Amniotic epithelial cell (primary cell): Measurements from ENCODE around the gene SYPL2.
A peak's percentile ranks its signal among the peaks of the same experiment; 100 is the strongest.

Experiments
- DNase-seq: peaks from one replicate; pipeline ENCODE4 v3.0.0-alpha.2; 2010; ENCODE audit warnings: low read depth

SYPL2 gene

DNA sequence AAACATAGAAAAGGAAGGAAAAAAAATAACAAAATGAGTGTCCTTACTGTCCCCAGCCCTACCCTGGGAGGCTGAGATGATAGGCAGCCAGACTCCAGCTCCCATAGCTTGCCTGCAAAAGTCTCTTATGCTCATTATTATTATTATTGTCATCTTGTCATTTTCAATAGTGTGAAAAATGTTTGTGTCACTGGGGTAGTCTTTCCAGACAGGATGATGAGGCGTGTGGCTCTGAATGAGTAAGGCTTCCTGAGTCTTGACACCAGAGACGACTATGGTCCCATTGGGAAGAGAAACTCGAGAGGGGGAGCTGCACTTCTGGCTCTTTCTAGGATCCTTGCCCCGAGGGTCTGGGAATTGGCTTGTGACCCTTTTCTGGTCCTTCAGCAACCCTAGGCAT is 26.4 kb downstream of the SYPL2 start:
- no peak for DNase-seq

- DNase-seq = no peak
Observed at GRCh38 chr1:109493227-109493626, 26.9 kb downstream of the SYPL2 start.

DNA sequence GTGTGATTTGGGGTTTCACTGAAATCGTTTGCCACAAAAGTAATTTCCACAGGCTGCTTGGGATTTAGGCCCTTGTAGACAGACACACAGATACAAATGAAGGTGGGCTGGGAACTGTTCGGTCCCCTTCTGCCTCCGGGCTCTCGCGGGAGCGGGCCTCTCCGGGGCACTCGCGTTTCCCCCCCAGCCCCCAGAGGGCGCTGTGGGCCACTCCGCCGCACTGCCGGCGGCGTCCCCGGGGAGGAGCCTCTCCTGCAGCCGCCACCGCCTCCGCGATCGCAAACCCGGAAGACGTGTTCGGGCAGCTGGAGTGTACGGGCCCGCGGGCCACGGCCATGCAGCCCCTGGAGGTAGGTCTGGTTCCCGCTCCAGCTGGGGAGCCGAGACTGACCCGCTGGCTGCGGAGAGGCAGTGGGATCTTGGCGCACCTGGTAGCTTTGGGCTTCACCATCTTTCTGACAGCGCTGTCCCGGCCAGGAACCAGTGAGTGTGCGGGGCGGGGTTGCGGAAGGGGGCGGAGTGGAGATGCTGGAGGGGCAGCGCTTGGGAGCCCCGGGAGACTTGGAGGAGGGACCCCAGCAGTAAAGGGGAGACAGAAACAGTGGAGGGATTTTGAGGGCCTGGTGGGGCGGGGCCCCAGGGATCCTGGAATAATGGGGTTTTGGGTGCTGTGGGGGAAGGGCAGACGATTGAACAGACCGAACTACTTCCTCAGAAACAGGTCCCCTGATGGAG is 27.6 kb downstream of the SYPL2 start, which contains the start of gene CYB561D1:
TSS of gene CYB561D1 (plus strand) at position 290 of the 735 bp plus-strand sequence. CDS start at position 336, 46 bp downstream.
- peak; percentile 68 for DNase-seq

GRCh38 chr1:109495738-109496137 is 29.4 kb downstream of the SYPL2 start:
- DNase-seq = no peak

DNA sequence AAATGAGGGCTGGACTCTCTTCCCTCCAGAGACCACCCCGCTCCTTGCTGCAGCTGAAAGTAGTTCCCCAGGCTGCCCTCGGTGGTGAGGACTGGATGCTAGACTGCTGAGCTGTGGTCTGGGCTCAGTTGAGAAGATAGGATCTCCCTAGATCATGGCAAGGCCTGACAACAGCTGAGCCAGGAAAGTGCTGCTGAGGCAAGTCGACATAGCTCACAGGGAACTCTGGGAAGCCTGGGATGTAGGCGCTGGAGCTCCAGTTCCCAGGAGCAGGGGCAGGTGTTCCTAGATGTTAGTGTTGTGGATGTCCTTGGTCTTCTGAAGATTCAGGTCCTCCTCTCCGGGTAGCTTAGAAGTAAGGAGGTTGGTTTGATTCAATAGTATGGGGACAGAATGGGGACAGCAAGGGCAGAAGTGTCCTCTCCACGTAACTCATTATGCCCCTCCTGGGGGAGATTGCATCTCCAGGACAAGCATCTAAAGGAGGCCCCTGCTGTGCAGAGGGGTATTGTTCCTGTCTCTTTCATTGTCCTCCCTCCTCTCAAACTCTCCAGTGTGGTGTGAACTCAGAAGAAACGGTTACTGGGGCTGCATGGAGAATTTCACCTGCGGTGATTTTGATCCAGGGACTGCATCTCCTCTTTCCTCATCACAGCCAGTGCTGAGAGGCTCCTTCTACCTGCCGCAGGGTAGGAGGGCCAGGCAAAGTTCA is 31.3 kb downstream of the SYPL2 start:
- no peak for DNase-seq

- DNase-seq = peak; percentile 27
Observed at GRCh38 chr1:109498161-109498801, 31.9 kb downstream of the SYPL2 start.

DNA sequence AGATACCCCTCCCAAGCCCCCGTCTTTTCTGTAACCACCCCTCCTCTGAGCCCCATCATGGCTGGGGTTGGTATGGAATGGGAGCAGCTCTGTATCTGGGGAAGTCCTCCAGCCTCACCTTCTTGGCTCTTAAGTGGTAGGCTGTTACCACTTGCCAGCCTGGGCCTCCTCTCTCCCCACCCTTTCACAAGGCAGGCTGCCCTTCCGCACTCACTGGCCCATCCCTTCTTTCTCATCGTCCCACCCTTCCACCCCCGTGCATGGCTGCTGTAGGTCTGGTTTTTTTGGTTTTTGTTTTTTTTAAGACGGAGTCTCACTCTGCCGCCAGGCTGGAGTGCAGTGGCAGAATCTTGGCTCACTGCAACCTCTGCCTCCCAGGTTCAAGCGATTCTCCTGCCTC is 32.7 kb downstream of the SYPL2 start:
- no peak for DNase-seq

DNA sequence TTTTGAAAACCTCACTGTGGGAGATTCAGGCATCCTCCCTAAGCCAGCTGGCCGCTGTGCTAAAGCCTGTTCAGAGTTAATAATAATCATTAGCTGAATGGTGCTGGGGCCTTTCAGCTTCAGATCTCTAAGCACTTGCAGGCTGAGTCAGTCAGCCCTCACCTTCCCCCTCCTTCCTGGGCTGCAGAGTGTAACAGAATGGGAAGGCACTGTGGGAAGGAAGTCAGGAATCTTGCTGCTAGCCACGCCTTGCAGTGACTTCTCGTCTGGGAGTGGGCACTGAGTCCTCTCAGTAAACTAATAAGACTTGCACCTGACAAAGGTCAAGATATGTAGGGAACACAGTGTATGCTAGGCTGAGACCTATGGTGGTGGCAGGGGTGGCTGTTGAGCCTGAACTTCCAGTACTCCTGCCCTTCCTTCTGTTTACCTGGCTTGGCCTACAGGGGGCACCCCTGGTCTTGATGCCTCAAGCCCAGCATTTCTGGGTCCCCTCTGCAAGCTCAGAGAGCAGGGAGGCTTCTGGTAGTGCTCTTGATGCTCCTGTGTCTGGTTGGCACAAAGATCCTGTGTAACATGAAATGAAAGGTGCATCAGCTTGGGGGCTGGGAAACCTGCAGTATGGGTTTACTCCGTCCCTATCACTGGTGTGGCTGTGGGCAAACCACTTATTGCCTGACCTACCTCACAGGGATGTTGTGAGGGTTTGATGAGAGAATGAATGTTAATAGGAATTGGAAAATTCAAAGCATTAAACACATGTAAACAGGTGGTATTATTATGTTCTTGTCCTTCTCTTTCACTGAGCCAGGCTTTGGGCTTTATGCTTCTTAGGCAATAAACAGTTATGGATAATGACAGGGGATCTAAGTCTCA is 33.6 kb downstream of the SYPL2 start:
- DNase-seq = peak; percentile 46

- peak; percentile 29 for DNase-seq
Observed at GRCh38 chr1:109500941-109501381, 34.6 kb downstream of the SYPL2 start.

DNA sequence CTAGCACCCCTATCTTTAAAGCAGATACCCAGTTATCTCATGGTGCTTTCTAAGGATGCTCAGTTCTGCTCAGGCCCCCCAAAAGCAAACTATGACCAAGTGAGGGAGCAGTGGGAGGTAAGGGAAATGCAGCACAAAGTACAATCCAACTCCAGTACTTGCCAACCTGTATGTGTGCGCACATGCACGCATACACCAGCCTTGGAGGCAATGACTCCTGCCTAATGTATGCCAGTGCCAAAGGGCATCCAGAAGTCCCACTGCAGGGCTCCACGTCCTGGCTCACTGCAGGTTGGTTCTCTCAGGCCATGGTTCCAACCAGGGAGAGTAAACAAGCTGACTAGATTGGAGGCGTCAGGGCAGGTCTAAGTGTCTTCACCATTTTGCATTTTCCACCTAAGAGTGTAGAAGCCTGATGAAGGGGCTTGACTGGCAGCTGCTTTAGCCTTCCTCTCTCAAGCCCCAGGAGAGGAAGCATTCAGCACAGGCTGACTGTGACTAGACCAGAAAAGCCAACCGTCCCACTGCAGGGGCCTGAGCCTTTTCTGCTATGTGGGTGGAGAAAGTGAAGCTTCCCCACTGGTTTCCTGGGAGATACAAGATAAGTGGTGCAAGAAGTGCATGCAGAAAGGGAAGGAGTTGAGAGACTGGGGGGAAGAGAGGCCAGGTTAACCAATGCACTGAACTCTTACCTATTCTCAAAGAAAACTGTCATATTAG is 35.5 kb downstream of the SYPL2 start:
- no peak for DNase-seq

DNA sequence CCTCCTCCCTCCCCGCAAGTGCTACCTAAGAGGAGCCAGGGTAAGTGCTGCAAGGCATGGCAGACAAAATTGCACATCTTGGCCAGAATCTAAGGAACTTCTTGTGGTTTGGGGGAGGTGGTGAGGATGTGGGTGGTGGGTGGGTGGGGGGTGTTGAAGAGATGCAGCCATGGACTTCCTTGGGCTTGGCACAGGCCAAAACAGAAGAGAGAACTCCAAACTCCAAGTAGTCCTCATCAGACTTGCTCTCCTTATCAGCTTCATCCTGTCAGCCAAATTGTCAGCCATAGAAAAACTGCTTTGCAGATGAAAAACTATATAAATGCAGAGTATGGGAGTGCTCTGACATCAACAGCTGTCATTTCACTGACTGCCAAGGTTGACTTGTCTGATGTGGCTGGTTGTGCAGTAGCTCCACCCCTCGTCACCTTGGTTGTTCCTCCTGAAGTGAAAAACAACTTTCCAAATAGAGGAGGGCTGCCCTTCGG is 36.1 kb downstream of the SYPL2 start:
- no peak for DNase-seq

- no peak for DNase-seq
Observed at GRCh38 chr1:109503935-109504334, 37.6 kb downstream of the SYPL2 start.

DNA sequence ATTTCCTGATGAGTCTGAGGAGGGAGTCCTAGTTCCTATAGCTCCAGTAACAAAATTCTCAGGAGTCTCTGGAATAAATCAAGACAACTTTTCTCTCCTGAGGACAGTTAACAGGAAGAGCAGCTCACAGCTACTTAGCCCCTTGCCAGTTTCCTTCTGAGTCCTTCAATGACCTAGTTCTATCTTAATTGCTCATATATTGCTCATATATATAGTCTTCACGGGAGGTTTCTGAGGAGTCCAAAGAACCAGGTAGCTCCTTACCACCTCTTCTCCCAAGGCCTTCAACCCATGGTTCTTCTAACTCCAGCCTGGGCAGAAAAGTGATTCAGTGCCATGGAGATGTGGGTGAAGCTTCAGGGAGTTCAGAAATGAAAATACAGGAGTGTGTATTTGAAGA is 38.6 kb downstream of the SYPL2 start:
- no peak for DNase-seq

GRCh38 chr1:109508001-109508872 is 41.9 kb downstream of the SYPL2 start:
- DNase-seq = no peak

DNA sequence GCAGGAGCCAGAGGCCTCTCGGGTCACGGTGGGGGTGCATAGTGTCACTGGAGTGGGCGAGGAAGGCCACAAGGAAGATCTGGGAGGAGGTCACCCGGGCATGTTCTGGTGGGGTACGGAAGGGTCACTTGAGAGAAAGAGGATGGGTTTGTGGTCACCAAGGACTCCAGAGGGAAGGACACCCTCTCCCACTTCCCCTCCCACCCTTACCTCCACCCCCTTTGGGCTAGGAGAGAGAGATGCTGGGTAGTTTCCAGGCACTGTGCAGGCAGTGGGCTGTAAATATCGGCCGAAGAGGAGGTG is 42.5 kb downstream of the SYPL2 start:
- no peak for DNase-seq

GRCh38 chr1:109509176-109510134 is 43.1 kb downstream of the SYPL2 start, which contains the start of gene AMIGO1:
Gene AMIGO1 (minus strand): TSS chr1:109509727. CDS start chr1:109508912, 815 bp downstream.
- DNase-seq = no peak

DNA sequence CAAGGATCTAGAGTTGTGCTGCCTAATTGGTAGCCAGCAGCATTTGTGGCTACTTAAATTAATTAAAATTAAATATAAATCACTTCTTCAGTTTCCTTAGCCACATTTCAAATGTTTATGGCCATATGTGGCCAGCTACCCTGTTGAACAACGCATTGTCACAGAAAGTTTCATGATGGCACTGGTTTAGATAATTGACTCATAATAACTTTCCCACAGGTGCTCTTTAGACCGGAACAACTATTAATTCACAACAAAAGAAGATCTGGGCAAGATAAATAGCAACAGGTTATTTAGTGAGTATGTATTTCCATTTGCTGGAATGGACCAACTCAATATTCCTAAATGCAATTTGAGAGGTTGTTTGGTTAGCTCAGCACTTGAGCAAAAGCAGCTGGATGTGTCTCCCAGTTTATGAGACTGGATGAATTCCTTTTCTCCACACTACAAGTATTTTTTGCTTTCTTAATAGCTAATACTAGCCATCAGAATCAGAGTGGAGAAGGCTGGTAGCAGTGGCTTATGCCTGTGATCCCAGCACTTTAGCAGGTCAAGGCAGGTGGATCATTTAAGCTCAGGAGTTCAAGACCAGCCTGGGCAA is 46.9 kb downstream of the SYPL2 start:
- no peak for DNase-seq

DNA sequence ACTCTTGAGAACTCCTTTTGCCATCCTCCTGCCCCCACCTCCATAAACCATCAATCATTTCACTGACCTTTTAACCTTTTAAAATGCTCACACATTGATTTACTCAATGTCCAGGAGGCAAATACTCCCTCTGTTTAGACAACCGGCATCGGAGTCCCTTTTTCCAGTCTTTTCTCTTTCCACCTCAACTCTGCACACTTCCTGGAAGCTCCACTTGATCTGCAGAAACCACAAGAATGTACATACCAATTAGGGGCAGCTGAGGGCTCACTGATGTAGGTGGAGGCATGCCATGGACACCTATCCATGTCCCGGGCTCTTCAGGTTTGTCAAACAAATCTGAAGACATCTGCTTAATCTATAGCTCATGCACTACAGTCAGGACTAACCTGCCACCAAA is 48.5 kb downstream of the SYPL2 start:
- DNase-seq = no peak

DNA sequence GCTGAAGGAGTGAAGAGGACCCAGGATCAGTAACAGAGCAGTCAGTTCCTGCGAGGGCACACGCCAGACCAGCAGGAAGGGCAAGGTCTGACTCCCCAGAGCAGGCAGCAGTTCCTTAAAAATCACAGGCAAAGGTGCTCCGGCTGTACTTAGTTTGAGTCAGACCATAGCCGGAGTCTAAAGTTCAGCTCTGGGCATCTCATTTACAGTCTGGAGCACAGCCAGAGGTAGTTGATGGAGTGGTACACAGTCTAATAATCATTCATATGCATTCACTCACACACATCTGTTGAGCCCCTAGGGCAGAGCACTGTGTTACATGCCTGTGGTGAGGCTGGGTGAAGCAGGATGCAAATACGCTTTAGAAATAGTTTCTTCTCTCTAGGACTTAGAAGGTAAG is 50.5 kb downstream of the SYPL2 start:
- DNase-seq = no peak
